Endothelial cell of umbilical vein (primary cell): ENCODE measurements around the gene BLM. TPM values are rescaled to one million over a fixed set of nuclear protein-coding genes. Genes with fewer than 3 reads are reported as not detected.
"Not testable (repeated sequence)": the region's sequence is repeated elsewhere in the genome, so short reads cannot be mapped to it uniquely, and the experiment has no call there.

Source experiments
- BruUV-seq: library from RNA; stranded (reverse); fragments of 400-500 nt; replicated peaks from 2 replicates; lab custom pipeline; 2021; lab: Mats Ljungman, UMichigan
- CTCF ChIA-PET: fragments of 300-600, 350-600 bp; sonication (Branson Sonifier 250); formaldehyde crosslinking; loops from one replicate; lab custom pipeline; 2021; ENCODE audit warnings: antibody characterized with exemption, inconsistent platforms; lab: Charles Lee
- POLR2A ChIA-PET: fragments of 300-600, 350-600 bp; sonication (Branson Sonifier 250); formaldehyde crosslinking; loops from one replicate; lab custom pipeline; 2021; ENCODE audit warnings: antibody characterized with exemption, inconsistent platforms; lab: Charles Lee
- DNase-seq: peaks from one replicate; pipeline ENCODE4 v3.0.0-alpha.2; 2011; ENCODE audit warnings: low read depth, low spot score
- FAIRE-seq: peaks from 2 replicates; lab custom pipeline; 2011; peaks lifted over from hg19 to GRCh38; lab: Jason Lieb, UNC
- H2AFZ ChIP-seq: 2 replicates; pipeline ENCODE4 v1.6.0; 2012; ENCODE audit warnings: low read depth, low read length, control low read depth, inconsistent platforms
- H3K27ac ChIP-seq: 2 replicates; pipeline ENCODE4 v1.5.1; 2011; ENCODE audit warnings: low read depth, mild to moderate bottlenecking, control low read depth, low read length, moderate library complexity; ENCODE audit not compliant: insufficient read depth
- H3K27me3 ChIP-seq, 2 experiments: 2 replicates each; pipeline versions ENCODE4 v1.6.0 to v1.6.1; 2011; ENCODE audit warnings: low read length in 2 of 2, mixed read lengths in 1 of 2; ENCODE audit not compliant: control insufficient read depth in 2 of 2, insufficient read depth in 2 of 2
- H3K36me3 ChIP-seq, 2 experiments: 2 replicates in 1 of 2; 3 replicates in 1 of 2; pipeline ENCODE4 v1.5.1; 2011; ENCODE audit warnings: low read length in 2 of 2, mild to moderate bottlenecking in 1 of 2, moderate library complexity in 1 of 2; ENCODE audit not compliant: control insufficient read depth in 2 of 2, insufficient read depth in 2 of 2; ENCODE audit errors: extremely low read depth in 1 of 2
- H3K4me1 ChIP-seq: 3 replicates; pipeline ENCODE4 v1.5.1; 2011; ENCODE audit warnings: mild to moderate bottlenecking, low read length; ENCODE audit not compliant: control insufficient read depth, insufficient read depth; ENCODE audit errors: extremely low read depth
- H3K4me2 ChIP-seq: 2 replicates; pipeline ENCODE4 v1.6.1; 2011; ENCODE audit warnings: low read length, control low read depth, mixed read lengths; ENCODE audit not compliant: insufficient read depth
- H3K4me3 ChIP-seq, 3 experiments: fragments of 200-600 bp in 1 of 3; sonication (generic), shearing (Covaris generic) in 1 of 3; replicated peaks in 1 of 3; 2 replicates each; pipeline ENCODE4 v1.5.1; 2011 to 2016; ENCODE audit warnings: control low read depth in 3 of 3, low read length in 3 of 3, mild to moderate bottlenecking in 2 of 3, inconsistent platforms in 1 of 3, low read depth in 1 of 3, moderate library complexity in 1 of 3; ENCODE audit not compliant: insufficient read depth in 1 of 3
- H3K79me2 ChIP-seq: 2 replicates; pipeline ENCODE4 v1.6.0; 2012; ENCODE audit warnings: low read length, inconsistent platforms; ENCODE audit not compliant: control insufficient read depth, insufficient read depth
- H3K9ac ChIP-seq: replicated peaks from 2 replicates; pipeline ENCODE3; 2011; ENCODE audit warnings: low read length, control low read depth; ENCODE audit not compliant: insufficient read depth; ENCODE audit errors: extremely low read depth
- H3K9me1 ChIP-seq: replicated peaks from 3 replicates; pipeline ENCODE4 v1.6.0; 2011; ENCODE audit warnings: mild to moderate bottlenecking, low read length; ENCODE audit not compliant: control insufficient read depth, insufficient read depth; ENCODE audit errors: extremely low read depth
- H3K9me3 ChIP-seq: replicated peaks from 2 replicates; pipeline ENCODE4 v1.5.1; 2012; ENCODE audit warnings: low read length, inconsistent platforms; ENCODE audit not compliant: control insufficient read depth, insufficient read depth
- H4K20me1 ChIP-seq: replicated peaks from 2 replicates; pipeline ENCODE3; 2011; ENCODE audit warnings: mild to moderate bottlenecking, low read length; ENCODE audit not compliant: control insufficient read depth, insufficient read depth; ENCODE audit errors: extremely low read depth
- EZH2 ChIP-seq: IDR thresholded peaks from 2 replicates; pipeline ENCODE4 v1.6.1; 2012; ENCODE audit warnings: borderline replicate concordance, low read depth, mild to moderate bottlenecking, moderate library complexity, low read length, inconsistent platforms; ENCODE audit not compliant: severe bottlenecking
- FOS ChIP-seq: IDR thresholded peaks from 2 replicates; pipeline ENCODE4 v1.6.1; 2011; ENCODE audit warnings: mild to moderate bottlenecking, low read length, moderate library complexity, borderline replicate concordance; ENCODE audit not compliant: insufficient read depth
- GATA2 ChIP-seq: IDR thresholded peaks from 2 replicates; pipeline ENCODE4 v1.7.0; 2011; ENCODE audit warnings: low read depth, mild to moderate bottlenecking, moderate library complexity, mixed read lengths, low read length; ENCODE audit not compliant: insufficient read length, insufficient read depth
- JUN ChIP-seq: IDR thresholded peaks from 2 replicates; pipeline ENCODE4 v1.6.1; 2011; ENCODE audit warnings: borderline replicate concordance, low read depth; ENCODE audit not compliant: insufficient read length, insufficient read depth
- dilution Hi-C: fragments of 300-500 bp; cut with MboI; formaldehyde crosslinking; loops from one replicate; pipeline ENCODE4 v1.15.0; 2019; ENCODE audit warnings: low sequenced_read_pairs; ENCODE audit not compliant: extremely low pct_ligation_motif_present
- intact Hi-C: fragments of 100-400 bp; cut with micrococcal nuclease; formaldehyde crosslinking; loops from one replicate; pipeline ENCODE4 v1.10.0; 2022
- polyA plus RNA-seq, 4 experiments: library from polyadenylated mRNA; depleted of rRNA in 3 of 4; stranded (reverse) in 3 of 4; unstranded in 1 of 4; fragments of >200 nt; gene quantifications; 2 replicates each; pipeline versions ENCODE4 v1.2.1 to v1.2.3, GENCODE V29; 2011 to 2012; ENCODE audit warnings: missing spikeins in 1 of 4
- total RNA-seq: library from RNA; stranded (reverse); gene quantifications from 2 replicates; pipeline ENCODE4 v1.2.3, GENCODE V29; 2021
- TF ChIP-seq, protein P1 (sequence below), 2 donors: IDR thresholded peaks; 1 replicate in 1 of 2; 2 replicates in 1 of 2; pipeline ENCODE4 v1.5.1; 2011; ENCODE audit warnings: low read length in 2 of 2, mild to moderate bottlenecking in 2 of 2, moderate library complexity in 2 of 2, control low read depth in 1 of 2, inconsistent platforms in 1 of 2, low read depth in 1 of 2; ENCODE audit not compliant: insufficient read depth in 1 of 2; ENCODE audit errors: extremely low read depth in 1 of 2
- TF ChIP-seq, protein P2 (sequence below): IDR thresholded peaks from 2 replicates; pipeline ENCODE4 v1.6.1; 2011; ENCODE audit not compliant: insufficient read depth, insufficient read length

Gene BLM
- total and polyA plus RNA-seq, 2 donors (not counting 3 experiments of a cell fraction or from before 2014, with no cell fraction given) = 3.8 to 17.3 TPM

DNA sequence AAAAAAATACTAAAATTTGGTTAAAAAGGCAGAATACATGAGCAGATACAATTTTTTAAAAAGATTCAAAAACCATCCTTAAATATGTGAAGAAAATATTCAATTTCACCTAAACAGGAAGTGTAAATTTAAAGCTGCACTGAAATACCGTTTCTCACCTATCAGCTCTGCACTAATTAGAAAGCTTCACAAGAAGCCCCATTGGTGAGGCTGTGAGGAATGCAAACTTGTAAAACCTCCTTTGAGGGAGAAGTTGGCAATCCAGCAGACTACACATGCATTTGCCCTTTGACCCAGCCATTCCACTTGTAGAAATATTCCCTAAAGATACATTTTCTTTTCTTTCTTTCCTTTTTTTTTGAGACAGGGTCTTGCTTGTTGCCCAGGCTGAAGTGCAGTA, 18.8 kb downstream of the BLM start:
- peaks cover 15% of the 10 kb centered on the region for H3K79me2 ChIP-seq
- no peaks in the 10 kb centered on the region for H3K36me3 ChIP-seq
- no peaks in the 10 kb centered on the region for H3K4me1 ChIP-seq
- no peak overlapping the region for H3K4me3 ChIP-seq
- H3K27ac ChIP-seq = no peak overlapping the region
- no peaks in the 10 kb centered on the region for H4K20me1 ChIP-seq
- dilution Hi-C loops = no loop called here
- FAIRE-seq = no peak
- POLR2A ChIA-PET = no interaction called here
- H3K27me3 ChIP-seq = no peaks in the 10 kb centered on the region
- no peak overlapping the region for H3K9ac ChIP-seq
- no peak overlapping the region for H3K4me2 ChIP-seq
- intact Hi-C loops = no loop called here
- H3K9me1 ChIP-seq = no peaks in the 10 kb centered on the region
- no peak for TF ChIP-seq FOS
- TF ChIP-seq, protein P1, sequence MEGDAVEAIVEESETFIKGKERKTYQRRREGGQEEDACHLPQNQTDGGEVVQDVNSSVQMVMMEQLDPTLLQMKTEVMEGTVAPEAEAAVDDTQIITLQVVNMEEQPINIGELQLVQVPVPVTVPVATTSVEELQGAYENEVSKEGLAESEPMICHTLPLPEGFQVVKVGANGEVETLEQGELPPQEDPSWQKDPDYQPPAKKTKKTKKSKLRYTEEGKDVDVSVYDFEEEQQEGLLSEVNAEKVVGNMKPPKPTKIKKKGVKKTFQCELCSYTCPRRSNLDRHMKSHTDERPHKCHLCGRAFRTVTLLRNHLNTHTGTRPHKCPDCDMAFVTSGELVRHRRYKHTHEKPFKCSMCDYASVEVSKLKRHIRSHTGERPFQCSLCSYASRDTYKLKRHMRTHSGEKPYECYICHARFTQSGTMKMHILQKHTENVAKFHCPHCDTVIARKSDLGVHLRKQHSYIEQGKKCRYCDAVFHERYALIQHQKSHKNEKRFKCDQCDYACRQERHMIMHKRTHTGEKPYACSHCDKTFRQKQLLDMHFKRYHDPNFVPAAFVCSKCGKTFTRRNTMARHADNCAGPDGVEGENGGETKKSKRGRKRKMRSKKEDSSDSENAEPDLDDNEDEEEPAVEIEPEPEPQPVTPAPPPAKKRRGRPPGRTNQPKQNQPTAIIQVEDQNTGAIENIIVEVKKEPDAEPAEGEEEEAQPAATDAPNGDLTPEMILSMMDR (IDR thresholded peaks at IDR 0.05; ENCODE audit: extremely low read depth in 1 of 2, insufficient read depth in 1 of 2, low read depth in 1 of 2, low read length in 2 of 2) = no peak
- no peak for TF ChIP-seq EZH2
- no peak for TF ChIP-seq GATA2
- TF ChIP-seq JUN = no peak
- TF ChIP-seq, protein P2, sequence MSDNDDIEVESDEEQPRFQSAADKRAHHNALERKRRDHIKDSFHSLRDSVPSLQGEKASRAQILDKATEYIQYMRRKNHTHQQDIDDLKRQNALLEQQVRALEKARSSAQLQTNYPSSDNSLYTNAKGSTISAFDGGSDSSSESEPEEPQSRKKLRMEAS = no peak
- CTCF ChIA-PET = no interaction called here
- no peak overlapping the region for H2AFZ ChIP-seq
- BruUV-seq = no TSS peak
- DNase-seq = no peak
- H3K9me3 ChIP-seq = no peaks in the 10 kb centered on the region

DNA sequence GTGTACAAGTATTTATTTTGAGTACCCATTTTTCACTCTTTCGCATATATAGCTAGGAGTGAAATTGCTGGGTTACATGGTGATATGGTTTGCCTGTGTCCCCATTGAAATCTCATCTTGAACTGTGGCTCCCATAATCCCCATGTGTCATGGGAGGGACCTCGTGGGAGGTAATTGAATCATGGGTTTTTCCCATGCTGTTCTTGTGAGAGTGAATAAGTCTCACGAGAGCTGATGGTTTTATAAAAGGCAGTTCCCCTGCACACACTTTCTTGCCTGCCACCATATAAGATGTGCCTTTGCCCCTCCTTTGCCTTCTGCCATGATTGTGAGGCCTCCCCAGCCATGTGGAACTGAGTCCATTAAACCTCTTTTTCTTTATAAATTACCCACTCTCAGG, 23.4 kb downstream of the BLM start:
- H3K36me3 ChIP-seq, intact Hi-C loops, CTCF ChIA-PET, H3K4me3 ChIP-seq, POLR2A ChIA-PET, H3K27ac ChIP-seq, H4K20me1 ChIP-seq, BruUV-seq, H3K4me1 ChIP-seq, H3K27me3 ChIP-seq, DNase-seq, H3K9ac ChIP-seq, H3K9me3 ChIP-seq, H3K4me2 ChIP-seq, FAIRE-seq, dilution Hi-C loops, H2AFZ ChIP-seq, H3K9me1 ChIP-seq: not testable (repeated sequence)
- peaks cover 16% of the 10 kb centered on the region for H3K79me2 ChIP-seq
